HepG2 (cell line): Measurements from ENCODE around the gene GALP. TPM values are rescaled to one million over a fixed set of nuclear protein-coding genes. Genes with fewer than 3 reads are reported as not detected.

ENCODE experiments used
- CHD4 ChIP-seq: fragments of 200-600 bp; sonication (generic); IDR thresholded peaks from 2 replicates; pipeline ENCODE4 v1.7.0; 2017; ENCODE audit warnings: mild to moderate bottlenecking, low read length, borderline replicate concordance
- FOSL2 ChIP-seq: sonication (generic); formaldehyde crosslinking; IDR thresholded peaks from 2 replicates; pipeline ENCODE4 v1.4.0; 2020; ENCODE audit warnings: missing genetic modification reagents
- HMGA1 ChIP-seq: sonication (generic); formaldehyde crosslinking; conservative IDR thresholded peaks from 2 replicates; pipeline ENCODE4 v1.4.0; 2020; ENCODE audit warnings: missing genetic modification reagents
- HNF1A ChIP-seq, 2 experiments: sonication (generic) in 1 of 2; formaldehyde crosslinking in 1 of 2; IDR thresholded peaks; 2 replicates each; pipeline versions ENCODE4 v1.4.0 to v1.6.1; 2016 to 2020; ENCODE audit warnings: borderline replicate concordance in 1 of 2, low read depth in 1 of 2, mild to moderate bottlenecking in 1 of 2, missing genetic modification reagents in 1 of 2
- HNRNPL ChIP-seq: fragments of 200-400 bp; formaldehyde crosslinking; IDR thresholded peaks from 2 replicates; pipeline ENCODE4 v1.6.1; 2017; ENCODE audit warnings: mild to moderate bottlenecking, low read depth, low read length
- HOXA9 ChIP-seq: sonication (generic); formaldehyde crosslinking; IDR thresholded peaks from 2 replicates; pipeline ENCODE4 v1.8.1; 2022; ENCODE audit warnings: missing genetic modification reagents, mild to moderate bottlenecking, moderate library complexity, borderline replicate concordance
- MTA3 ChIP-seq: sonication (generic); formaldehyde crosslinking; IDR thresholded peaks from 2 replicates; pipeline ENCODE4 v1.4.0; 2020; ENCODE audit warnings: missing genetic modification reagents
- POLR2A ChIP-seq, 2 experiments: IDR thresholded peaks; 2 replicates each; pipeline ENCODE4 v1.6.1; 2011; ENCODE audit warnings: low read depth in 2 of 2, low read length in 2 of 2, mild to moderate bottlenecking in 1 of 2, moderate library complexity in 1 of 2; ENCODE audit not compliant: insufficient read depth in 1 of 2
- RBFOX2 ChIP-seq: fragments of 200-400 bp; formaldehyde crosslinking; IDR thresholded peaks from 2 replicates; pipeline ENCODE4 v1.6.1; 2017; ENCODE audit warnings: low read depth, mild to moderate bottlenecking, low read length
- SRF ChIP-seq: IDR thresholded peaks from 2 replicates; pipeline ENCODE4 v1.6.1; 2011; ENCODE audit warnings: mild to moderate bottlenecking, low read depth, low read length, moderate library complexity
- ZBTB43 ChIP-seq: sonication (generic); formaldehyde crosslinking; conservative IDR thresholded peaks from 2 replicates; pipeline ENCODE4 v1.4.0; 2020; ENCODE audit warnings: missing genetic modification reagents
- ZNF296 ChIP-seq: sonication (generic); formaldehyde crosslinking; conservative IDR thresholded peaks from 2 replicates; pipeline ENCODE4 v1.5.0; 2020; ENCODE audit warnings: mild to moderate bottlenecking, missing genetic modification reagents
- ZNF510 ChIP-seq: sonication (generic); formaldehyde crosslinking; IDR thresholded peaks from 2 replicates; pipeline ENCODE4 v1.4.0; 2020; ENCODE audit warnings: low read depth, mild to moderate bottlenecking, missing genetic modification reagents
- ZNF558 ChIP-seq: sonication (generic); formaldehyde crosslinking; IDR thresholded peaks from 2 replicates; pipeline ENCODE4 v1.9.0; 2022; ENCODE audit warnings: mild to moderate bottlenecking, missing genetic modification reagents, borderline replicate concordance
- ZNF598 ChIP-seq: sonication (generic); formaldehyde crosslinking; IDR thresholded peaks from 2 replicates; pipeline ENCODE4 v1.5.1; 2020; ENCODE audit warnings: mild to moderate bottlenecking, missing genetic modification reagents, borderline replicate concordance
- ZNF660 ChIP-seq: sonication (generic); formaldehyde crosslinking; IDR thresholded peaks from 2 replicates; pipeline ENCODE4 v1.5.1; 2020; ENCODE audit warnings: mild to moderate bottlenecking, low read depth, missing genetic modification reagents, borderline replicate concordance
- polyA plus RNA-seq, 8 experiments: library from polyadenylated mRNA; depleted of rRNA in 3 of 8; stranded (reverse) in 7 of 8; unstranded in 1 of 8; fragments of >200 nt; fragmentation: Illumina TruSeq in 4 of 8; extraction: Trizol in 4 of 8; gene quantifications; 2 replicates each; pipeline versions ENCODE4 v1.2.1 to v1.2.3, GENCODE V29; 2011 to 2016; ENCODE audit warnings: low read depth in 4 of 8, missing spikeins in 1 of 8, mixed read lengths in 1 of 8; ENCODE audit not compliant: insufficient read depth in 1 of 8
- total RNA-seq, 5 experiments: library from RNA; depleted of rRNA; stranded (reverse); fragments of >200 nt; fragmentation: Illumina TruSeq; extraction: Trizol; gene quantifications; 2 replicates each; pipeline ENCODE4 v1.2.3, GENCODE V29; 2016; ENCODE audit warnings: low read depth in 1 of 5
- TF ChIP-seq, protein P1 (sequence below): sonication (generic); formaldehyde crosslinking; IDR thresholded peaks from 2 replicates; pipeline ENCODE4 v1.5.1; 2020; ENCODE audit warnings: mild to moderate bottlenecking, missing genetic modification reagents
- TF ChIP-seq, protein P2 (sequence below): sonication (generic); formaldehyde crosslinking; IDR thresholded peaks from 2 replicates; pipeline ENCODE4 v1.9.0; 2021; ENCODE audit warnings: missing genetic modification reagents, mild to moderate bottlenecking, borderline replicate concordance

The GALP gene
- total and polyA plus RNA-seq, 2 of the 13 experiments (the other 11 are each of a cell fraction or from before 2014, with no cell fraction given): not detected

DNA sequence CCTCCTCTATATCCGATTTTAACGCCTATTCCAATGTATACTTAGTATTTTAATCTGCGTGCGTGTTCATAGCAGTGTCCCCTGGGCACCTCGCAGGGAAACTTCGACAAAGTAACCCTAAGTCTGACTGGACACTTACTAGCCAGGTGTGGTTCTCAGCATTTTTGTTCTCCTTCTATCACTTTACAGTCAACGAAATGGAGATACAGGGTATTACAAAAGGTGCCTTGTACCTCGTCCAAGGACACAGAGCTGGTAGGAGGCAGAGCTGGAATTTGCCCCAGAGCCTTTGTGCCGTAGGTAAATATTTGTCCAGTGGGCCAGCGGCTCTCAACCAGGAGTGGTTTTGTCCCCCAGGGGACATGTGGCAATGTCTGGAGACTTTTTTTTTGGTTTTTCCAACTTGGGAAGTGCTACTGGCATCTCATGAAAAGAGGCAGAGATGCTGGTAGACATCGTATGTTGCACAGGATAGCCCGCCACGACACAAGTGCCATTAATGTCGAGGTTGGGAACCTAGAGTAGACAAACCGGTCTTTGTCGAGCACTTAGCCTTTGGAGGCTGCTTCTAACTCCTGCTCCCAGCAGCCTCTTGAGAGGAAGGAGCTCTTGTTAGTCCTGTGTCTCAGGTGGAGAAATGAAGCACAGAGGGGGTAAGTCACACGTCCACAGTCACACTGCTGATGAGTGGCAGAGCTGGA, 33.6 kb upstream of the GALP start (continued):
- TF ChIP-seq, protein P1, sequence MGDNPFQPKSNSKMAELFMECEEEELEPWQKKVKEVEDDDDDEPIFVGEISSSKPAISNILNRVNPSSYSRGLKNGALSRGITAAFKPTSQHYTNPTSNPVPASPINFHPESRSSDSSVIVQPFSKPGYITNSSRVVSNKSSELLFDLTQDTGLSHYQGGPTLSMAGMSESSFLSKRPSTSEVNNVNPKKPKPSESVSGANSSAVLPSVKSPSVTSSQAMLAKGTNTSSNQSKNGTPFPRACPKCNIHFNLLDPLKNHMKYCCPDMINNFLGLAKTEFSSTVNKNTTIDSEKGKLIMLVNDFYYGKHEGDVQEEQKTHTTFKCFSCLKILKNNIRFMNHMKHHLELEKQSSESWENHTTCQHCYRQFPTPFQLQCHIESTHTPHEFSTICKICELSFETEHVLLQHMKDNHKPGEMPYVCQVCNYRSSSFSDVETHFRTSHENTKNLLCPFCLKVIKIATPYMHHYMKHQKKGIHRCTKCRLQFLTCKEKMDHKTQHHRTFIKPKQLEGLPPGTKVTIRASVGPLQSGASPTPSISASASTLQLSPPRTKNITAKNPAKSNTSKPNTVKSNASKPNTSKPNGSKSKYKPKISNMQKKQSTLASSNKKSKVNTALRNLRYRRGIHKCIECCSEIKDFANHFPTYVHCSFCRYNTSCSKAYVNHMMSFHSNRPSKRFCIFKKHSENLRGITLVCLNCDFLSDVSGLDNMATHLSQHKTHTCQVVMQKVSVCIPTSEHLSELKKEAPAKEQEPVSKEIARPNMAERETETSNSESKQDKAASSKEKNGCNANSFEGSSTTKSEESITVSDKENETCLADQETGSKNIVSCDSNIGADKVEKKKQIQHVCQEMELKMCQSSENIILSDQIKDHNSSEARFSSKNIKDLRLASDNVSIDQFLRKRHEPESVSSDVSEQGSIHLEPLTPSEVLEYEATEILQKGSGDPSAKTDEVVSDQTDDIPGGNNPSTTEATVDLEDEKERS: 0 out of 2 replicates have a peak, but pooled peaks have one; percentile 43
- TF ChIP-seq POLR2A (IDR thresholded peaks at IDR 0.05; ENCODE audit: insufficient read depth in 1 of 2, low read depth in 2 of 2, low read length in 2 of 2) (peak; percentile 75 to 92), SRF (0 out of 2 replicates have a peak, but pooled peaks have one; percentile 20), ZBTB43 (CRISPR knock-in tag) (no peak), ZNF558 (no peak; the same call in 1 of the 2 replicates), ZNF598 (CRISPR knock-in tag) (0 out of 2 replicates have a peak, but pooled peaks have one; percentile 14), HMGA1 (CRISPR knock-in tag) (no peak), ZNF660 (CRISPR knock-in tag) (no peak), ZNF296 (CRISPR knock-in tag) (no peak; the same call in 1 of the 2 replicates), HNRNPL (no peak), HOXA9 (no peak), FOSL2 (CRISPR knock-in tag) (peak; percentile 65; the same call in 1 of the 2 replicates), CHD4 (peak; percentile 59; the same call in 1 of the 2 replicates), MTA3 (no peak), HNF1A (IDR thresholded peaks at IDR 0.05; ENCODE audit: low read depth) (0 out of 2 replicates have a peak, but pooled peaks have one; percentile 31), HNF1A (CRISPR knock-in tag; IDR thresholded peaks at IDR 0.05; ENCODE audit: borderline replicate concordance) (no peak; the same call in 1 of the 2 replicates), RBFOX2 (peak; percentile 52; the same call in 1 of the 2 replicates), ZNF510 (CRISPR knock-in tag) (no peak)
- TF ChIP-seq, protein P2, sequence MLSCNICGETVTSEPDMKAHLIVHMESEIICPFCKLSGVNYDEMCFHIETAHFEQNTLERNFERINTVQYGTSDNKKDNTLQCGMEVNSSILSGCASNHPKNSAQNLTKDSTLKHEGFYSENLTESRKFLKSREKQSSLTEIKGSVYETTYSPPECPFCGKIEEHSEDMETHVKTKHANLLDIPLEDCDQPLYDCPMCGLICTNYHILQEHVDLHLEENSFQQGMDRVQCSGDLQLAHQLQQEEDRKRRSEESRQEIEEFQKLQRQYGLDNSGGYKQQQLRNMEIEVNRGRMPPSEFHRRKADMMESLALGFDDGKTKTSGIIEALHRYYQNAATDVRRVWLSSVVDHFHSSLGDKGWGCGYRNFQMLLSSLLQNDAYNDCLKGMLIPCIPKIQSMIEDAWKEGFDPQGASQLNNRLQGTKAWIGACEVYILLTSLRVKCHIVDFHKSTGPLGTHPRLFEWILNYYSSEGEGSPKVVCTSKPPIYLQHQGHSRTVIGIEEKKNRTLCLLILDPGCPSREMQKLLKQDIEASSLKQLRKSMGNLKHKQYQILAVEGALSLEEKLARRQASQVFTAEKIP: no peak
